ENCODE results near the gene HMCN2. TPM values are rescaled to one million over a fixed set of nuclear protein-coding genes. Genes with fewer than 3 reads are reported as not detected.

The HMCN2 gene
- total RNA-seq, 4 donors from 2014 or later, result 1.3 to 6.3 (median 3.5) TPM

DNA sequence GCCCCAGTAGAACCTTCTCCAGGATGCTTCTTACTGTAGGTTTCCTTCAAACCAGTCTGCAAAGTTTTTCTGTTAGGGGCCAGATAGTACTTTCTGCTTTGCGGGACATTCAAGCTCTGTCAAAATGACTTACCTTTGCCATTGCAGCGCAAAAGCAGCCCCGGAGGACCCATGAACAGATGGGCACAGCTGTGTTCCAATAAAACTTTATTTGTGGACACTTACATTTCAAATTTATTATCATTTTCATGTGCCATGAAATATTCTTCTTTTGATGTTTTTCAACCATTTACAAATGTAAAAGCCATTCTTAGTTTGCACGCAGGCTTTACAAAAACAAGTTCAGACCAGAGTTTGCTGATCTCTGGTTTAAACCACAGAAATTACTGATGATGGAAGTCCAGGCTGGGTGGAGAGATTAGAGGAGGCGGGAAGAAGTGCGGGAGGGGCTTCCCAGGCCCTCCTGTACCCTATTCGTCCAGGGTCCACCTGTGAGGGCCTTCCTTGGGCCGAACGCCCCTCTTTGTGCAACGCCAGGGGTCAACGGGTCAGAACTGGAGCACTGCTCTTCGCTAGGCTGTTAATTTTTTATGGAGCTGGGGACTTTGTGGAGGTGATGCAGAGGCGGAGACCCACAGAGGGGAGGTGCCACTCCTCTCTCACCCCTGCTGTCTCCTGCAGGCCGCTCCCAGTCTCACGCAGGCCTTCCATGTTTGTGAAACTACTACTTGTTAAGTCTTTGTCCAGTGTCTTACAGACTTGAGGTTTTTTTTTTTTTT is 171.6 kb downstream of the HMCN2 start:
- Histone ChIP-seq H3K36me3 (no peaks in the 10 kb centered on the region), H3K27me3 (peaks cover 28% of the 10 kb centered on the region), H3K4me1 (peaks cover 17% of the 10 kb centered on the region), H3K9me3 (peaks cover 13% of the 10 kb centered on the region), H3K4me3 (no peak overlapping the region), H3K27ac (no peak overlapping the region)
- WGBS, result 82% methylated on average over 15 of the region's 15 CpGs
- TF ChIP-seq POLR2A (IDR thresholded peaks at IDR 0.05) (no peak), POLR2AphosphoS5 (IDR thresholded peaks at IDR 0.05) (no peak), EP300 (IDR thresholded peaks at IDR 0.05) (no peak)
- TF ChIP-seq, protein P1, sequence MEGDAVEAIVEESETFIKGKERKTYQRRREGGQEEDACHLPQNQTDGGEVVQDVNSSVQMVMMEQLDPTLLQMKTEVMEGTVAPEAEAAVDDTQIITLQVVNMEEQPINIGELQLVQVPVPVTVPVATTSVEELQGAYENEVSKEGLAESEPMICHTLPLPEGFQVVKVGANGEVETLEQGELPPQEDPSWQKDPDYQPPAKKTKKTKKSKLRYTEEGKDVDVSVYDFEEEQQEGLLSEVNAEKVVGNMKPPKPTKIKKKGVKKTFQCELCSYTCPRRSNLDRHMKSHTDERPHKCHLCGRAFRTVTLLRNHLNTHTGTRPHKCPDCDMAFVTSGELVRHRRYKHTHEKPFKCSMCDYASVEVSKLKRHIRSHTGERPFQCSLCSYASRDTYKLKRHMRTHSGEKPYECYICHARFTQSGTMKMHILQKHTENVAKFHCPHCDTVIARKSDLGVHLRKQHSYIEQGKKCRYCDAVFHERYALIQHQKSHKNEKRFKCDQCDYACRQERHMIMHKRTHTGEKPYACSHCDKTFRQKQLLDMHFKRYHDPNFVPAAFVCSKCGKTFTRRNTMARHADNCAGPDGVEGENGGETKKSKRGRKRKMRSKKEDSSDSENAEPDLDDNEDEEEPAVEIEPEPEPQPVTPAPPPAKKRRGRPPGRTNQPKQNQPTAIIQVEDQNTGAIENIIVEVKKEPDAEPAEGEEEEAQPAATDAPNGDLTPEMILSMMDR (IDR thresholded peaks at IDR 0.05), result no peak
- no peak for DNase-seq (ENCODE audit: low spot score in 2 of 2)

DNA sequence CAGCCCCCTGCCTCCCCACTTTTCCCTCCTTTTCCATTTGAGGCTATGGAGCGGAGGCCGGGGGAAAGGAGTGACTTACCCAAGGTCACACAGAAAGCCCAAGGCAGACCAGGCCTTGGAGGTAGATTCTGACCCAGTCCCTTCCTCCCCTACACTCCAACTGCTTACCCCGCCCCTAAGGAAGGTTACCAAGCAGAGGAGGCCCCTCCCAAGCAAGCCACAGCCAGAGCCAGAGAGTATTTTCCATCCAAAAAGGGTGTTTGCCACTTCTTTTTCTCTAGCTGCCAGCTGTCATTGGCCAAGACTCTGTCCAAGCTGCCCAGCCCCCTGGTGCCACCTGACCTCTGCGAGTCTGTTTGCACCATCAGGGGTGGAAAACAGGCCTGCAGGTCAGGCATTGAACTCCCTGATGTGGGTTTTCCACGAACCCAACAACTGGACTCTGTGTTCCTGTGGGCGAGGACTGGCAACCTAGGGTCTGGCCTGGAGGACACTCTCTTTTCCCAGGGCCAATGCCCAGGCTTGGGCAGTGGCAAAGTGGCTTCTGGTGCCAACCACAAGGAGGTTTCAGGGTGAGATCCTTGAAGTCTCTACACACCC is 172.9 kb downstream of the HMCN2 start:
- H3K27me3 ChIP-seq, result peaks cover 15% of the 10 kb centered on the region
- TF ChIP-seq POLR2AphosphoS5 (IDR thresholded peaks at IDR 0.05) (no peak), EP300 (IDR thresholded peaks at IDR 0.05) (no peak), POLR2A (IDR thresholded peaks at IDR 0.05) (no peak)
- TF ChIP-seq, protein P1 (IDR thresholded peaks at IDR 0.05), result no peak
- no peak overlapping the region for H3K4me3 ChIP-seq
- H3K27ac ChIP-seq, result no peak overlapping the region
- no peaks in the 10 kb centered on the region for H3K36me3 ChIP-seq
- peaks cover 13% of the 10 kb centered on the region for H3K9me3 ChIP-seq
- peaks cover 4% of the 10 kb centered on the region for H3K4me1 ChIP-seq
- no peak for DNase-seq (ENCODE audit: low spot score in 2 of 2)
- WGBS, result 80% methylated on average over 5 of the region's 6 CpGs

DNA sequence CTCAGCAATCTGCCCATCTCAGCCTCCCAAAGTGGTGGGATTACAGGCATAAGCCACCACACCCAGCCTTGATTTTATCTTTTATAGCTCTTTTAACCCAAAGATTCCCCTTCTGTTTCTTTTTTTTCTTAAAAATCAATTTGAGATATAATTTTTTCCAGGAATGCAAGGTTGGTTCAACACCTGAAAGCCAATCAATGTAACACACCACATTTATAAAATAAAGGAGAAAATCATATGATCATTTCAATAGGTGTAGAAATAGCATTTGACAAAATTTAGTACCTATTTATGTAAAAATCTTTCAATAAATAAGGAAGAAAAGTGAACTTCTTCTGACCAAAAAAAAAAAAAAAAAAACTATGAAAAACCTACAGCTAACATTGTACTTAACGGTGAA is 175.5 kb downstream of the HMCN2 start:
- WGBS, result 97% methylated on average over 1 of the region's 1 CpG
- TF ChIP-seq EP300 (IDR thresholded peaks at IDR 0.05) (no peak), POLR2AphosphoS5 (IDR thresholded peaks at IDR 0.05) (no peak), POLR2A (IDR thresholded peaks at IDR 0.05) (no peak)
- TF ChIP-seq, protein P1 (IDR thresholded peaks at IDR 0.05), result no peak
- H3K9me3 ChIP-seq, result peaks cover 13% of the 10 kb centered on the region
- peaks cover 10% of the 10 kb centered on the region for H3K27me3 ChIP-seq
- peaks cover 20% of the 10 kb centered on the region for H3K4me1 ChIP-seq
- DNase-seq (ENCODE audit: low spot score in 2 of 2), result no peak
- H3K27ac ChIP-seq, result no peak overlapping the region
- no peak overlapping the region for H3K4me3 ChIP-seq
- no peaks in the 10 kb centered on the region for H3K36me3 ChIP-seq

DNA sequence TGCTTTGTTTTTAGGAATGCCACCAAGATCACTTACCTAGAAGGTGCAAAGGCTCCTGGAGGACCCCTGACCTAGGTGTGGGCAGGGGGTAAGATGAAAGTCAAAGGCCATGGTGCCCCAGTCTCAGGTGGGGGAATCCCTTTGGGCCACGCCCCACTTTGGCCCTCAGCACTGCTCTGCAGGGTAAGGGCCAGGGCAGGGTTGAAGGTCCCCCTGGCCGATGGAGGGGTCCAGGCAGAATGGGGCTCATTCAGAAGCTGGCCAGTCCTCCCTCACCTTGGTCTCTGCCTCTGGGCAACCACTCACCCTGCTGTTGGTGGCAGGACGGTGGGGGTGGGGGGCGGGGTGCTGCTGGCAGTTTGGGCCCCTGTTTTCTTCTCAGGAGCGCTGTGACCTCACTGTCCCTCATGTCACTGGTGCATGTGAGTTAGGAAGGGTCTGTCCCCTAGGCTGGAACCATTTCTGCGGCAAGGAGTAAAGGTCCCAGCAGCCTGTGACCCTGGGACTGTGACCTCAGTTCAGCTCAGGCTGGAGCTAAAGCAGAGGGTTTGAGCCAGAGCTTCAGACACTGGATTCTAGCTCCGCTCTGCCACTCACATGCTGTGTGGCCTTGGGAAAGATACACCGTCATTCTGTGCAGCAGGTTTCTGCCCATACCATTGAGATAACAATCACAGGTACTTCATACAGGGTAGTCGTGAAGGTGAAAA is 177.3 kb downstream of the HMCN2 start:
- no peak for DNase-seq (ENCODE audit: low spot score in 2 of 2)
- peaks cover 38% of the 10 kb centered on the region for H3K4me1 ChIP-seq
- H3K36me3 ChIP-seq, result no peaks in the 10 kb centered on the region
- WGBS, result 88% methylated on average over 6 of the region's 9 CpGs
- TF ChIP-seq POLR2AphosphoS5 (IDR thresholded peaks at IDR 0.05), result no peak
- TF ChIP-seq EP300 (IDR thresholded peaks at IDR 0.05), result no peak
- TF ChIP-seq, protein P1 (IDR thresholded peaks at IDR 0.05), result no peak
- no peak for TF ChIP-seq POLR2A (IDR thresholded peaks at IDR 0.05)
- no peak overlapping the region for H3K27ac ChIP-seq
- peaks cover 13% of the 10 kb centered on the region for H3K9me3 ChIP-seq
- peaks cover 5% of the 10 kb centered on the region for H3K27me3 ChIP-seq
- no peak overlapping the region for H3K4me3 ChIP-seq

DNA sequence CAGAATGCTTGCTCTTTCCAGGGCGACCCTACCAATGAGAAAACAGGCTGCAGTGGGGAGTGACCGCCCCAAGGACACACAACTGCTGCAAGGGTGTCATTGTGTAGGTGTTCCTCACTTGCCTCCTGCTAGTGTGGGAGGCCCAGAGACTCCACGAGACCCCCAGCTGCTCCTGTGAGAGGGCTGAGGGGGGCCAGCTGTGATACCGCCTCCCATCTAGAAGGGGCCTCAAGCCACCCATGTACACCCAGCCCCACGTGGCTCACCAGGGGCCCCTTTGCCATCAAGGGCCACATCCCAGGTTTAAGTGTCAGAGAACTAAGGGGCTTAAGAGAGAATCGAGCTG is 177.9 kb downstream of the HMCN2 start:
- peaks cover 5% of the 10 kb centered on the region for H3K27me3 ChIP-seq
- TF ChIP-seq POLR2A (IDR thresholded peaks at IDR 0.05) (no peak), POLR2AphosphoS5 (IDR thresholded peaks at IDR 0.05) (no peak), EP300 (IDR thresholded peaks at IDR 0.05) (no peak)
- TF ChIP-seq, protein P1 (IDR thresholded peaks at IDR 0.05), result no peak
- H3K9me3 ChIP-seq, result peaks cover 13% of the 10 kb centered on the region
- DNase-seq (ENCODE audit: low spot score in 2 of 2), result no peak
- 85% methylated on average over 6 of the region's 6 CpGs for WGBS
- H3K4me3 ChIP-seq, result no peak overlapping the region
- no peaks in the 10 kb centered on the region for H3K36me3 ChIP-seq
- H3K27ac ChIP-seq, result no peak overlapping the region
- H3K4me1 ChIP-seq, result peaks cover 44% of the 10 kb centered on the region

All from suprapubic skin (tissue), 4 donors.